GM18870 (cell line): Measurements from ENCODE around the gene PIK3C2G.

Experiments
- ATAC-seq: cut with Tn5 transposase; IDR thresholded peaks from one replicate; pipeline ENCODE4 v1.9.1; 2021; ENCODE audit warnings: moderate library complexity; ENCODE audit not compliant: unreplicated experiment

PIK3C2G gene

GRCh38 chr12:18270958-18271460 is 9.7 kb downstream of the PIK3C2G start:
- ATAC-seq: no peak

GRCh38 chr12:18275981-18276380 is 14.7 kb downstream of the PIK3C2G start:
- ATAC-seq: no peak

DNA sequence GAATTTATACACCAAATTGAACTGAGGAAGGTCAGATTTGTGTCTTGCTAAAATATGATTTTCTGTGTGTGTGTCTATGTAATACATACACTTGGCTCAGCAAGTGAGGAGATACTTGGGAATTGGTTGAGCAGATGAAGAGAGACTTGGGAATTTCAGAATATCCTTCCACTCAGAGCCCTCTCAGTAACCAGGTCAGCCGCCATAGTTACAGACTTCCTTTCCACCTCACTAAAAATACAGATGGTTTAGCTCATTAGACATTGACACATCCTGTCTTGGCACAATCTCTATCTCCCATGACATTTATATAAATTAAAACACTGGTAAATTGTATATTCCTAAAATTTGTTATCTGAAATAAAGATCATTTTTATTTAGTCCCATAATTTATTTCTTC is 15.9 kb downstream of the PIK3C2G start:
- no peak for ATAC-seq

DNA sequence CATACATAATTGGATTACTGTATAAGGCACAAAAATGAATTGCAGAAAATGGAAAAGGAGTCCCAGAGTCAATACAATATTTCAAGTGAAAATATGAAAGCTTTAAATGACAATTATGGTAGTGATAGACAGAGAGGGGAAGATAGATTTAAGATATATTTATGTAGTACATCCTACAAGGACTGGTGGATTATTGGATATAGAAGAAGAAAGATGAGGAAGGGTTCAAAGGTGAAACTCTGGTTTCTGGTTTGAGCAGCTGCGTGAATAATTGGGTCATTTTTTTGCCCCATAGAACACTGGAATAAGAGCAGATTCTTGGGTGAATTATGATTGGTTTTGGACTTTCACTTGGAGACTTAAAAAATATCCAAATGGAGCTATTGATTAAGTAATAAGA is 19.4 kb downstream of the PIK3C2G start:
- ATAC-seq: no peak

GRCh38 chr12:18281941-18282340 is 20.6 kb downstream of the PIK3C2G start:
- no peak for ATAC-seq

DNA sequence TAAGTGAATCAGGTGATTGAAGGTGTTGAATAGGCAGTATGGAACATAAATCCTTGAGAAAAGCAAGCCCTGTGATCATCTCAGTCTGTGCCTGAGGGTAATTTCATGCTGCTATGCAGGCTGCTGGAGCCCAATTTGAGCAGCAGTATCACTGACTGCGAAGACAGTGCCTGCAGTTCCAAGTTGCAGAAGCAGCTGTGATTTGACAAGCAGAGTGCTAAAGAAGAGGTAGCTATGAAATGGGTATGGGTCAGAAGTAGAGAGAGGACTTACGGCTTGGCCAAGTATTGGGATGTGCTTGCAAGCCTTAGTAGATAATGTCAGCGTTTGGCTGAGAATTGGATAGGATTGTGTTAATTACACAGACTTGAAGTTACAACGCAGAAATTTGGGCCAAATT is 22.5 kb downstream of the PIK3C2G start:
- no peak for ATAC-seq

DNA sequence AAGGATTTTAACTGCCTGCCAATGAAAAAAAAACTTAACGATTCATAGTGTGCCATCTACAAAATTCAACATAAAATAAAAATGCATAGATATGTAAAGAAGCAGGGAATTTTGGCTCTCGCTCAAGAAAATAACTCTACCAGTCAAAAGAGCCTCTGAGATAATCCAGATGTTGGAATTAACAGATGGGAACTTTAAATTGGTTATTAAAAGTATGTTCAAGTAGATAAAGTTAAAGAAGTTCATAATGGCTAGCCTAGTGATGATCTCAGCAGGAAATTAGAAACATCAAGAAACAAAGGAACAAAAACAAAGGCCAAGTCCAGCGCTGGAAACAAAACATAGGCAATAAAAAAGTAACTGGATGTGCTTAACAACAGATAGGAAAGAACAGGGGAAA is 23.1 kb downstream of the PIK3C2G start:
- no peak for ATAC-seq

DNA sequence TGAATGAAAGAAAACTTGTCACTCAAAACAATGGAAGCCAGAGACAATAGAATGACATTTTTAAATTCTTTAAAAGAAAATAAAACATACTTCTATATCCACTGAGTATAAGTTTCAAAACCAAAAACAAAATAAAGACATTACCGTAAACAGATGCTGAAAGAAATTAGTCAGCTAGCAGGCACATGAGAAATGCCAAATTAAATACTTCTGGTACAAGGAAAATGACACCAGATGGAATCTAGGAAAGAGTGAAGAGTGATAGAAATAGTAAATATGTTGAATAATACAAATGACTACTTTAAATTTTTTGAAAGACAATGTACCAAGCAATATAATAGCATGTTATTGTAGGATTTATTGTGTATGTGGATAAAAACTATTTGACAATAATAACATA is 23.8 kb downstream of the PIK3C2G start:
- ATAC-seq: no peak

- no peak for ATAC-seq
Observed at GRCh38 chr12:18290386-18290785, 29.1 kb downstream of the PIK3C2G start.

DNA sequence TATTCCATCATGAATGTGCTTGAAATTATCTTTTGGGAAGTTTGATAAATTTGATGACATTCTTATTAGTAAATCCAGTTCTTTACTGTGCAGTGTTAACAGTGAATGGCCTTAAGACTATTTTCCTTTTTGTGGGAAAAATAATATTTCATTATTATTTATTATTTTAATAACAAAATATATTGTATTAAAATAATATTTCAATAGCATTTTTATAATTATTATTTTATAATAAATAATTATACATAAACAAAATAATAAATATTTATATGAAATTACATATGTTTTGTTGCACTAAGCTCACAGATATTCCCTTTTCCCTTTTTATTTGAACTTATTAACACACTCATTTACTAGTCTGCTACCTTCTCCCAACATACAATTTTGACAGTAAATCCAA is 33.6 kb downstream of the PIK3C2G start:
- ATAC-seq: no peak

GRCh38 chr12:18296201-18296908 is 35.0 kb downstream of the PIK3C2G start:
- no peak for ATAC-seq

GRCh38 chr12:18296909-18297280 is 35.6 kb downstream of the PIK3C2G start:
- no peak for ATAC-seq

GRCh38 chr12:18297902-18298301 is 36.6 kb downstream of the PIK3C2G start:
- no peak for ATAC-seq

- ATAC-seq: no peak
Observed at GRCh38 chr12:18302809-18303430, 41.6 kb downstream of the PIK3C2G start.

DNA sequence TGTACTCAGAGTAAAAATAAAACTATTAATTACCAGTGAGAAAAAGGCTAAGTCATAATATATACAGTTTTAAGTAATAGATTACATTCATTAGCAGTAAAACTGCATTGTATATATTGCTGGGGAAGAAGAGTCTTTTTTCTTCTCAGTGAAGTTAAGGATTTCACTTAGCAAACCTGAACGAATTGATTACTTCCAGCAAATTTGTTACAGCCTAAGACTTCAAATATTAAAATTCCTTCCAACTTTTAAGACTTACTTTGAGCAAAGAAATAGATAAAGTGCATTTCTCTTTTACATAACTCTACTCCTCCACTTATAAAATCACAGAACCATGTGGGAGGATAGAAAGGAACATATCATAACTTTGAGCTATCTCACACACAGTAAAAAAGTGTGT is 43.3 kb downstream of the PIK3C2G start:
- ATAC-seq: no peak

DNA sequence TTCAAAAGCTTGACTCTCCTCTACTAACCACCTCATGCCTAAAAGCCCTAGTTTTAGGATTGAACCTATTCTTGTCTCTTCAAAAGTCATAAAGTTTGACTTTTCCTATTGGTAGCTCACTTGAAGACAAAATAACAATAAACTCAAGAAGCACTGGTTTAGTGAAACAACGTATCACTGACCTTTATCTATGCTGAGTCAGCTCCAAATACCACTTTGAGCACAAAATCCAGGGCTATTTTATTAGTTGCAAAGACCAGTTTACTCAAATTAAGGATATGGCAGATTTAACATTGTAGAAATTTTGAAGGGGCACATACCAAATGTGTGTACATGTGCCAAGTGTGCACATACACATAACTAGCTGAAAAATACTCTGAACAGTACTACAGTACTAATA is 45.0 kb downstream of the PIK3C2G start:
- no peak for ATAC-seq

GRCh38 chr12:18313306-18313705 is 52.0 kb downstream of the PIK3C2G start:
- no peak for ATAC-seq

DNA sequence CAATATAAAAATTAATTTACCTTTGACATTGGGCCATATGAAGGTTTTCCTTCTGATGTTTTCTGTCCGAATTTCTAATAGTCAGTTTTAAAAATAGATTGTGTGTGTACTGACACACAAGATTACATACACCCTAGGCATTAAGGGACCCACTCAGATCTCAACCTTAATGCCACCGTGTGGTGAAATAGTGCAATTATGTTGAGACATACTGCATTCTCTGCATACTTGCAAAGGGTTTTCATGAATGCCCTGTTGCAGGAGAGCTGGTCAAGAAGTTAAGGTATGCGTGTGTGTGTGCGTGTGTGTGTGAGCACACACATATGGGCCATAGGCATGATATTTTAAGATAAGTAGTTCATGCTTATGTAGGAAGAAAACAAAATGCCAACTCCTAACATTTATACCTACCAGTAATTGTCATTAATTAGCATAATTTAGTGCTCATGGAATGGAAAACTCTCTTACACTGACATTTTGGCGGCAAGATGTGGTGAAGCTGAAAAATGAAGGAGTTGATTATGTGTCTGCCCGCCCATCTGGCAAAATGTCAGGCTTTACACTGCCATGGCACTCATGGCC is 58.8 kb downstream of the PIK3C2G start:
- no peak for ATAC-seq

DNA sequence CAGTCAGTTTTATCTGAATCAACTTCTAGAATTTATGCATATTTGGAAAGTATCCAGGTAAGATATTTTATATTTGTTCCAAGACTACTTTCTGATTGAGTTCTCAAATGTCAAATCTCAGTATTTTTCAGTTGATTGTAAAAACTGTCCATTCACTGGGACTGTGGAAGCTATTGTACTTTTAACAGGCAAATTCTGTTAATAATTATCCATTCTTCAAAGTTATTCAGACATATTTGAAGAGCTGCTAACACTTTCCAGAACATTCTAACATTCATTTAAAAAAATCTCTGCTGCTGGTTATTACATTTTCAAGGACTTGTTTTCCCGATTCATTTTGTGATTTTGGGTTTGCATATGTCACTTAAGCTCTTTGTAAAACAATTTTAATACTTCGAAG is 59.7 kb downstream of the PIK3C2G start:
- no peak for ATAC-seq

DNA sequence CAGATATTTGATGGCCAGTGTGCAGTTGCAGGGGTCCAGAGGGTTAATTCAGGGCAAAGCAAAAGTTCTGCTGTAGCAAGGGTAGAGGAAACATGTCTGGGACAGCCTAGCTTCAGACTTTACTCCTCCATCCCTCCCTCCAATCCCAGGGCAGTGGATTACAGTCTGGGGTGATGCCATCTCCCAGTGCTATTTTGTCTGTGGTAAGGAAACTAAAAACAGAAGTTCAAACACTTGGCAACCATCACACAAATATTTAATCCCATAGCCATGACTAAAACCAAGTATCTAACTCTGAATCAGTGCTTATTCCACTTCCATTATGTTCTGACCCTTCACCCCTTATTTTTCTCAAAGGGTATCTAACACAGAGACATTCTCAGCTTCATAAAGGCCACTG is 61.8 kb downstream of the PIK3C2G start:
- no peak for ATAC-seq

DNA sequence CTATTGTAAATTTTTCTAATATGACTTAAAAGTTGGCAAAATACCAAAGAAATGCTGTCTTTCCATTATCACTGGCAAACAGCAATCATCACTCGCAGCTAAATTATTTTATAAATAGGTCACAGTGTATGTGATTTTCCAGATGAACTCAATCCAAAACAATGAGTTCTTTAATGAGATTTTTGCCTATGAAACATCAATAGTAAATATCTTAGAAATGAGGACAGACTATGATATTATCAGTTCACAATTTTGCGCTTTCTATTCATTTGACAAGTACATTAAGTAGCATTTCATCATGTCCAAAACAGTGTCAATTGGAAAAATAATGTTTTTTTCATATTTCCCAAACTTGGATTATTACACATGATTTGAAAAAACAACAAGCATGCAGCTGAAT is 65.7 kb downstream of the PIK3C2G start:
- no peak for ATAC-seq

GRCh38 chr12:18332173-18332572 is 70.9 kb downstream of the PIK3C2G start:
- no peak for ATAC-seq
